Neural cell (in vitro differentiated cells): ENCODE results near the gene XRCC6. TPM values are rescaled to one million over a fixed set of nuclear protein-coding genes. Genes with fewer than 3 reads are reported as not detected.

Source experiments
- H2AFZ ChIP-seq: fragments of 200-600, 300-800 bp; sonication (generic), shearing (Covaris generic); 2 replicates; pipeline ENCODE4 v1.6.0; 2014; ENCODE audit warnings: low read depth, mild to moderate bottlenecking, antibody characterized with exemption, low read length, moderate library complexity
- H3F3A ChIP-seq: fragments of 200-600 bp; shearing (Covaris generic); 2 replicates; pipeline ENCODE4 v1.6.1; 2016; ENCODE audit warnings: mild to moderate bottlenecking, moderate library complexity, mixed read lengths, antibody characterized with exemption, low read length; ENCODE audit not compliant: insufficient read depth, poor library complexity, severe bottlenecking
- H3K27ac ChIP-seq: fragments of 200-600, 300-800 bp; sonication (generic), shearing (Covaris generic); 2 replicates; pipeline ENCODE4 v1.5.1; 2014; ENCODE audit warnings: mild to moderate bottlenecking, low read length, moderate library complexity
- H3K27me3 ChIP-seq: fragments of 300-800, 200-600 bp; sonication (generic), shearing (Covaris generic); 2 replicates; pipeline ENCODE4 v1.6.0; 2014; ENCODE audit warnings: mild to moderate bottlenecking, low read depth, low read length, moderate library complexity; ENCODE audit not compliant: insufficient read depth
- H3K36me3 ChIP-seq: fragments of 300-800, 200-600 bp; sonication (generic), shearing (Covaris generic); 2 replicates; pipeline ENCODE4 v1.5.1; 2014; ENCODE audit warnings: mild to moderate bottlenecking, antibody characterized with exemption, low read length, moderate library complexity; ENCODE audit not compliant: insufficient read depth
- H3K4me2 ChIP-seq: fragments of 300-800, 200-600 bp; sonication (generic), shearing (Covaris generic); 2 replicates; pipeline ENCODE4 v1.6.0; 2014; ENCODE audit warnings: mild to moderate bottlenecking, low read length
- H3K4me3 ChIP-seq: fragments of 300-800, 200-600 bp; sonication (generic), shearing (Covaris generic); 2 replicates; pipeline ENCODE4 v1.5.1; 2014; ENCODE audit warnings: mild to moderate bottlenecking, low read length, moderate library complexity
- H3K79me2 ChIP-seq: fragments of 200-600 bp; shearing (Covaris generic); replicated peaks from 2 replicates; pipeline ENCODE4 v1.6.0; 2014; ENCODE audit warnings: mild to moderate bottlenecking, low read length, moderate library complexity; ENCODE audit not compliant: insufficient read depth
- H3K9ac ChIP-seq: fragments of 300-800, 200-600 bp; sonication (generic), shearing (Covaris generic); 2 replicates; pipeline ENCODE4 v1.6.1; 2016; ENCODE audit warnings: mild to moderate bottlenecking, low read length, mixed read lengths
- H3K9me2 ChIP-seq: fragments of 200-600 bp; shearing (Covaris generic); 2 replicates; pipeline ENCODE4 v1.6.1; 2016; ENCODE audit warnings: mild to moderate bottlenecking, low read length, mixed read lengths; ENCODE audit not compliant: insufficient read depth
- H3K9me3 ChIP-seq: fragments of 200-600, 300-800 bp; sonication (generic), shearing (Covaris generic); 2 replicates; pipeline ENCODE4 v1.6.1; 2016; ENCODE audit warnings: mild to moderate bottlenecking, mixed run types, low read length, moderate library complexity, mixed read lengths
- H4K20me1 ChIP-seq: fragments of 200-600 bp; shearing (Covaris generic); 2 replicates; pipeline ENCODE4 v1.6.1; 2016; ENCODE audit warnings: mild to moderate bottlenecking, mixed run types; ENCODE audit not compliant: insufficient read depth
- EP300 ChIP-seq: fragments of 450-650 bp; conservative IDR thresholded peaks from 2 replicates; pipeline ENCODE4 v1.6.1; 2014; ENCODE audit warnings: antibody characterized with exemption, mild to moderate bottlenecking, moderate library complexity; ENCODE audit not compliant: poor library complexity, severe bottlenecking
- EZH2 ChIP-seq: fragments of 200-600, 300-800 bp; shearing (Covaris generic), sonication (generic); IDR thresholded peaks from 2 replicates; pipeline ENCODE4 v1.6.1; 2014; ENCODE audit warnings: antibody characterized with exemption, low read length, borderline replicate concordance, mild to moderate bottlenecking; ENCODE audit not compliant: insufficient read depth, poor library complexity, severe bottlenecking
- MXI1 ChIP-seq: fragments of 450-650 bp; conservative IDR thresholded peaks from 2 replicates; pipeline ENCODE4 v1.6.1; 2014; ENCODE audit warnings: antibody characterized with exemption, mild to moderate bottlenecking; ENCODE audit not compliant: poor library complexity, severe bottlenecking
- POLR2AphosphoS5 ChIP-seq: IDR thresholded peaks from 2 replicates; pipeline ENCODE4 v1.6.1; 2012
- RAD21 ChIP-seq: fragments of 450-650 bp; conservative IDR thresholded peaks from 2 replicates; pipeline ENCODE4 v1.6.1; 2014; ENCODE audit warnings: antibody characterized with exemption, mild to moderate bottlenecking, moderate library complexity
- SMC3 ChIP-seq: fragments of 450-650 bp; conservative IDR thresholded peaks from 2 replicates; pipeline ENCODE4 v1.6.1; 2014; ENCODE audit warnings: antibody characterized with exemption, mild to moderate bottlenecking, moderate library complexity; ENCODE audit not compliant: poor library complexity
- TAF1 ChIP-seq: IDR thresholded peaks from 2 replicates; pipeline ENCODE4 v1.6.1; 2012; ENCODE audit warnings: low read depth
- polyA plus RNA-seq: library from polyadenylated mRNA; depleted of rRNA; stranded (reverse); fragments of >200 nt; gene quantifications from 2 replicates; pipeline ENCODE4 v1.2.3, GENCODE V29; 2014
- TF ChIP-seq, protein P1 (sequence below): fragments of 450-650 bp; IDR thresholded peaks from 2 replicates; pipeline ENCODE4 v1.5.1; 2014; ENCODE audit warnings: antibody characterized with exemption, mild to moderate bottlenecking, moderate library complexity; ENCODE audit not compliant: poor library complexity, severe bottlenecking
- TF ChIP-seq, protein P2 (sequence below): IDR thresholded peaks from 2 replicates; pipeline ENCODE4 v1.6.1; 2012; ENCODE audit warnings: borderline replicate concordance

Gene XRCC6
- polyA plus RNA-seq, 1 donor from 2014 or later = 398 TPM

DNA sequence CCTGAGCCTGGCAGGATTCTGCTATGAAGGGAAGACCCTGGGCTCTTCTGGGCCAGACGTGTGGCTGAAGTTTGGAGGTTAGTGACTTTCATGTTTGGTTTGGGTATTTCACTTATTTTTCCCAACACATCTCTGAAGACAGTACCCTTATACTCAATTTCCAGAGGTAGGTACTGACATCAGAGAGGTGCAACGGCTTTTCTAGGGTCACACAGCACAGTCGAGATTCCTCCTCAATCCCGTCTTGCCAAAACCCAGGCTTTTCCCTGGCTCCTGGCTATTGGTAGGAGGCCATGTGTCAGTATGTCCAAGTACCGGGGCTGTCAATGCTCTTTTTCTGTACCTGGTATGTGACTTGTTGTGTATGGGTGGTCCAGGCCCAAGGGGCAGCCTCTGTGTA is 25.4 kb upstream of the XRCC6 start:
- H4K20me1 ChIP-seq = no peaks in the 10 kb centered on the region
- H2AFZ ChIP-seq = no peak overlapping the region
- no peak overlapping the region for H3K4me3 ChIP-seq
- no peak overlapping the region for H3K4me2 ChIP-seq
- H3K9me2 ChIP-seq = no peaks in the 10 kb centered on the region
- H3K9ac ChIP-seq = no peak overlapping the region
- H3K9me3 ChIP-seq = no peaks in the 10 kb centered on the region
- no peak for TF ChIP-seq SMC3
- TF ChIP-seq POLR2AphosphoS5 = no peak
- TF ChIP-seq, protein P1, sequence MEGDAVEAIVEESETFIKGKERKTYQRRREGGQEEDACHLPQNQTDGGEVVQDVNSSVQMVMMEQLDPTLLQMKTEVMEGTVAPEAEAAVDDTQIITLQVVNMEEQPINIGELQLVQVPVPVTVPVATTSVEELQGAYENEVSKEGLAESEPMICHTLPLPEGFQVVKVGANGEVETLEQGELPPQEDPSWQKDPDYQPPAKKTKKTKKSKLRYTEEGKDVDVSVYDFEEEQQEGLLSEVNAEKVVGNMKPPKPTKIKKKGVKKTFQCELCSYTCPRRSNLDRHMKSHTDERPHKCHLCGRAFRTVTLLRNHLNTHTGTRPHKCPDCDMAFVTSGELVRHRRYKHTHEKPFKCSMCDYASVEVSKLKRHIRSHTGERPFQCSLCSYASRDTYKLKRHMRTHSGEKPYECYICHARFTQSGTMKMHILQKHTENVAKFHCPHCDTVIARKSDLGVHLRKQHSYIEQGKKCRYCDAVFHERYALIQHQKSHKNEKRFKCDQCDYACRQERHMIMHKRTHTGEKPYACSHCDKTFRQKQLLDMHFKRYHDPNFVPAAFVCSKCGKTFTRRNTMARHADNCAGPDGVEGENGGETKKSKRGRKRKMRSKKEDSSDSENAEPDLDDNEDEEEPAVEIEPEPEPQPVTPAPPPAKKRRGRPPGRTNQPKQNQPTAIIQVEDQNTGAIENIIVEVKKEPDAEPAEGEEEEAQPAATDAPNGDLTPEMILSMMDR = no peak
- no peak for TF ChIP-seq EP300
- TF ChIP-seq RAD21 = no peak
- TF ChIP-seq, protein P2, sequence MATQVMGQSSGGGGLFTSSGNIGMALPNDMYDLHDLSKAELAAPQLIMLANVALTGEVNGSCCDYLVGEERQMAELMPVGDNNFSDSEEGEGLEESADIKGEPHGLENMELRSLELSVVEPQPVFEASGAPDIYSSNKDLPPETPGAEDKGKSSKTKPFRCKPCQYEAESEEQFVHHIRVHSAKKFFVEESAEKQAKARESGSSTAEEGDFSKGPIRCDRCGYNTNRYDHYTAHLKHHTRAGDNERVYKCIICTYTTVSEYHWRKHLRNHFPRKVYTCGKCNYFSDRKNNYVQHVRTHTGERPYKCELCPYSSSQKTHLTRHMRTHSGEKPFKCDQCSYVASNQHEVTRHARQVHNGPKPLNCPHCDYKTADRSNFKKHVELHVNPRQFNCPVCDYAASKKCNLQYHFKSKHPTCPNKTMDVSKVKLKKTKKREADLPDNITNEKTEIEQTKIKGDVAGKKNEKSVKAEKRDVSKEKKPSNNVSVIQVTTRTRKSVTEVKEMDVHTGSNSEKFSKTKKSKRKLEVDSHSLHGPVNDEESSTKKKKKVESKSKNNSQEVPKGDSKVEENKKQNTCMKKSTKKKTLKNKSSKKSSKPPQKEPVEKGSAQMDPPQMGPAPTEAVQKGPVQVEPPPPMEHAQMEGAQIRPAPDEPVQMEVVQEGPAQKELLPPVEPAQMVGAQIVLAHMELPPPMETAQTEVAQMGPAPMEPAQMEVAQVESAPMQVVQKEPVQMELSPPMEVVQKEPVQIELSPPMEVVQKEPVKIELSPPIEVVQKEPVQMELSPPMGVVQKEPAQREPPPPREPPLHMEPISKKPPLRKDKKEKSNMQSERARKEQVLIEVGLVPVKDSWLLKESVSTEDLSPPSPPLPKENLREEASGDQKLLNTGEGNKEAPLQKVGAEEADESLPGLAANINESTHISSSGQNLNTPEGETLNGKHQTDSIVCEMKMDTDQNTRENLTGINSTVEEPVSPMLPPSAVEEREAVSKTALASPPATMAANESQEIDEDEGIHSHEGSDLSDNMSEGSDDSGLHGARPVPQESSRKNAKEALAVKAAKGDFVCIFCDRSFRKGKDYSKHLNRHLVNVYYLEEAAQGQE = no peak
- no peak for TF ChIP-seq TAF1
- no peak for TF ChIP-seq MXI1
- TF ChIP-seq EZH2 = no peak
- H3F3A ChIP-seq = no peaks in the 10 kb centered on the region
- no peaks in the 10 kb centered on the region for H3K27me3 ChIP-seq
- no peak overlapping the region for H3K27ac ChIP-seq
- H3K79me2 ChIP-seq = no peaks in the 10 kb centered on the region
- no peaks in the 10 kb centered on the region for H3K36me3 ChIP-seq

DNA sequence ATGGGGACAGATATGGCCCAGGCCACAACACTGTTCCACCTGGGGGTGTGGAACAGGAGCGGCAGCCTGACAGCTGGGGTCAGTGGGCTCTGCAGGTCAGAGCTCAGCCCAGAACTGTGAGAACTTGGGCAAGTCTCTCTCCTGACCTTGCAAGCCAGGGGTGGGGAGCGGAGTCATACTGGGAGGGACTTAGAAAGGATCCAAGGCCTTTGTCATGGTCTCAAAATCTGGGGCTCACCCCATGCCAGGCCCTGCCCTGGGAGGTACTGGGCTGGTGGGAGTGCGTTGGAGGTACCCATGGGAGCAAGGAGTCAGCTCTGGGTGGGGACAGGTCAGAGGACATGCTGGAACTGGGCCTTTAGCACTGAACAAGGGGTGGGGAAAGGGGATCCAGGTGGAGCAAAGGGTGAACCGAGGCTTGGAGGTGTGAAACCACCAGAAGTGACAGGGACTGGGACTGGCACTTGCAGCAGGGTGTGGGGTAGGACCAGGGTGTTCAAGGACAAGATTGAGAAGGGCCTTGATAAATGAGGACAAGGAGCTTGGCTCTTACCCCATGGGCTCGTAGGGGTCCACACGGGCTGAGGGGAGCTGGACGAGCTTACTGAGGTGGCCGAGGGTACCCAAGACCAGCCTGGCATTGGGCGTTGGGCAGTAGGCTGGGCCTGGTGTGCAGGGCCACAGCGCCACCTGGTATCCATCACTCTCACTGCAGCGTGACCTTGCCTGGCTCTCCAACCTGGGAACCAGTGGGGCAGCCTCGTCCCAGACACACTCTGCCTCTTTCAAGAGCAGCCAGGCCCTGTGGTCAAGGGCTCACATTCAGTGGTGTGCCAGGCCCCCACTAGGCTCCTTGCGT is 24.1 kb upstream of the XRCC6 start:
- no peak for TF ChIP-seq MXI1
- peak; percentile 60 for TF ChIP-seq RAD21
- peak; percentile 56 for TF ChIP-seq SMC3
- TF ChIP-seq, protein P1 = peak; percentile 61
- Histone ChIP-seq H3K4me3 (no peak overlapping the region), H3K9ac (no peak overlapping the region), H3K4me2 (no peak overlapping the region), H3K27ac (no peak overlapping the region), H2AFZ (no peak overlapping the region), H3K9me3 (no peaks in the 10 kb centered on the region), H3K36me3 (no peaks in the 10 kb centered on the region), H3F3A (no peaks in the 10 kb centered on the region), H3K27me3 (no peaks in the 10 kb centered on the region), H3K9me2 (no peaks in the 10 kb centered on the region), H4K20me1 (no peaks in the 10 kb centered on the region), H3K79me2 (no peaks in the 10 kb centered on the region)
